ENCODE measurements around the gene AHDC1. TPM values are rescaled to one million over a fixed set of nuclear protein-coding genes. Genes with fewer than 3 reads are reported as not detected.

AHDC1 gene
- total and polyA plus RNA-seq, 10 of the 15 experiments (the other 5 are each of a cell fraction or from before 2014, with no cell fraction given) = 0.21 to 13.0 (median 1.4) TPM

DNA sequence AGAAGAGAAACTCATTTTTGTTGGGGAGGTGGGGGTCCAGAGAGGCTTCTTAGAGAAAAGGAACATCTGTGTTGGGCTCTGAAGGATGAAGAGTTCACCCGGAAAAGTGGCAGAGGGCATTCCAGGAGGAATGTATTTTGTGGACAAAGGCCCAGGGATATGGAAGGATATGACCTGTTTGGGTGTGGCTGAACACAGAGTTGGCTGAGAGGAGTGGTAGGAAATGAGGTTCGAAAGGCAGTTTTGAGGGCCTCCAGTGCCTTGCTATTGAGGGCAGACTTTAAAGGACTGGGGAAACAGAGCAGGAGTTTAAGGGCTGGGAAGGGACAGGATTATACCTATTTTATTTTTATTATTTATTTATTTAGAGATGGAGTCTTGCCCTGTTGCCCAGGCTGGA, 86.6 kb downstream of the AHDC1 start (continued):
- no peak for TF ChIP-seq CEBPZ (IDR thresholded peaks at IDR 0.05; ENCODE audit: low read depth, low read length)

- H2AFZ ChIP-seq (ENCODE audit: control insufficient read depth, low read depth, low read length) = no peak overlapping the region
- CTCF ChIA-PET = interaction anchor here (0.5 to 2.1 kb wide), 11 partner anchors 9 to 120 kb away, joined by 3 to 8 read pairs (median 3); no protein-coding TSS in a partner anchor
- no TSS peak for BruUV-seq (replicated peaks)
- TF ChIP-seq PRDM15 (CRISPR knock-in tag; IDR thresholded peaks at IDR 0.05) (no peak), POLR2AphosphoS5 (IDR thresholded peaks at IDR 0.05; ENCODE audit: low read length) (no peak), ATF7 (IDR thresholded peaks at IDR 0.05; ENCODE audit: low read depth) (no peak), CBX5 (IDR thresholded peaks at IDR 0.05; ENCODE audit: low read depth) (no peak), IRF3 (IDR thresholded peaks at IDR 0.05) (no peak), ZNF384 (IDR thresholded peaks at IDR 0.05; ENCODE audit: borderline replicate concordance, low read depth, low read length) (no peak), RCOR1 (conservative IDR thresholded peaks at IDR 0.05; ENCODE audit: low read depth, low read length) (no peak), PAX8 (IDR thresholded peaks at IDR 0.05) (no peak), NFXL1 (IDR thresholded peaks at IDR 0.05; ENCODE audit: borderline replicate concordance) (no peak), EZH2 (IDR thresholded peaks at IDR 0.05; ENCODE audit: borderline replicate concordance, control insufficient read depth, low read depth, low read length) (no peak)
Measured at GRCh38 chr1:27515626-27516025, 88.3 kb downstream of the AHDC1 start.

More at GRCh38 chr1:27515626-27516025, 88.3 kb downstream of the AHDC1 start:
- SMC1A ChIA-PET (ENCODE audit: uncharacterized antibody, unreplicated experiment) = interaction anchor here (0.7 to 3.6 kb wide), 6 partner anchors 10 to 100 kb away, joined by 3 to 16 read pairs (median 4); no protein-coding TSS in a partner anchor
- in situ Hi-C loops (cut with MboI) (no loop called here), intact Hi-C loops (cut with micrococcal nuclease; ENCODE audit: unreplicated experiment) (no loop called here)
- RAD21 ChIA-PET (ENCODE audit: unreplicated experiment) = interaction anchor here (1.3 kb wide), 1 partner anchor 98 kb away, joined by 4 read pairs; no protein-coding TSS in a partner anchor
- H4K20me1 ChIP-seq (ENCODE audit: control insufficient read depth, insufficient read depth) = no peaks in the 10 kb centered on the region
- WGBS (ENCODE audit: insufficient coverage, insufficient replicate concordance, low lambda C conversion rate, missing lambda C conversion rate) = 50% methylated on average over 3 of the region's 3 CpGs
- no peak overlapping the region for H3K4me2 ChIP-seq (ENCODE audit: control insufficient read depth, insufficient read depth)
- no peaks in the 10 kb centered on the region for H3K9me3 ChIP-seq (replicated peaks; ENCODE audit: control insufficient read depth, insufficient read depth, low read length)
- no peak for ATAC-seq
- no peak overlapping the region for H3K4me3 ChIP-seq
- POLR2A ChIA-PET = interaction anchor here (1.0 to 2.0 kb wide), 4 partner anchors 19 to 67 kb away, joined by 3 to 7 read pairs (median 4); no protein-coding TSS in a partner anchor
- H3K36me3 ChIP-seq (ENCODE audit: control insufficient read depth in 2 of 2, insufficient read depth in 2 of 2, low read length in 1 of 2) = no peaks in the 10 kb centered on the region
- H3K79me2 ChIP-seq (ENCODE audit: control insufficient read depth, insufficient read depth, low read length) = no peaks in the 10 kb centered on the region
- no peak for FAIRE-seq
- no peaks in the 10 kb centered on the region for H3K27me3 ChIP-seq (replicated peaks in 1 of 2; ENCODE audit: control insufficient read depth in 2 of 2, insufficient read depth in 2 of 2, low read length in 1 of 2)
- no peak overlapping the region for H3K27ac ChIP-seq (ENCODE audit: control insufficient read depth, insufficient read depth)
- no peaks in the 10 kb centered on the region; the same call in 1 of the 2 replicates for H3K4me1 ChIP-seq (ENCODE audit: control insufficient read depth, insufficient read depth, low read length)
- no peak overlapping the region for H3K9ac ChIP-seq (ENCODE audit: control insufficient read depth, insufficient read depth, low read length)
- DNase-seq (ENCODE audit: low read depth, low spot score) = no peak
